Calu3 (cell line): ENCODE data around the gene DSCAML1. TPM values are rescaled to one million over a fixed set of nuclear protein-coding genes. Genes with fewer than 3 reads are reported as not detected.

Source experiments
- BruUV-seq: library from RNA; stranded (reverse); fragments of 400-500 nt; replicated peaks from 2 replicates; lab custom pipeline; 2021; lab: Mats Ljungman, UMichigan
- CTCF ChIA-PET: fragments of 300-600 bp; sonication (Branson Sonifier 250); formaldehyde crosslinking; loops from one replicate; lab custom pipeline; 2022; ENCODE audit warnings: antibody characterized with exemption; lab: Charles Lee
- DNase-seq: peaks from one replicate; pipeline ENCODE4 v3.0.0; 2022
- H3K27ac Mint-ChIP-seq: one replicate; pipeline ENCODE4 v1.8.0; 2022; ENCODE audit warnings: mixed read lengths; ENCODE audit not compliant: unreplicated experiment
- H3K27me3 Mint-ChIP-seq: one replicate; pipeline ENCODE4 v1.8.0; 2022; ENCODE audit warnings: mixed read lengths; ENCODE audit not compliant: unreplicated experiment
- H3K36me3 Mint-ChIP-seq: one replicate; pipeline ENCODE4 v1.8.0; 2022; ENCODE audit warnings: mild to moderate bottlenecking, moderate library complexity, mixed read lengths; ENCODE audit not compliant: insufficient read depth, unreplicated experiment
- H3K4me1 Mint-ChIP-seq: one replicate; pipeline ENCODE4 v1.8.0; 2022; ENCODE audit warnings: mild to moderate bottlenecking, low read depth, mixed read lengths; ENCODE audit not compliant: unreplicated experiment
- H3K4me3 Mint-ChIP-seq: one replicate; pipeline ENCODE4 v1.8.0; 2022; ENCODE audit warnings: mild to moderate bottlenecking, low read depth, moderate library complexity, mixed read lengths; ENCODE audit not compliant: unreplicated experiment
- H3K9me3 Mint-ChIP-seq: one replicate; pipeline ENCODE4 v1.8.0; 2022; ENCODE audit warnings: low read depth, mixed read lengths; ENCODE audit not compliant: unreplicated experiment
- CTCF ChIP-seq: fragments of 200-600 bp; IDR thresholded peaks from one replicate; pipeline ENCODE4 v1.8.0; 2022; ENCODE audit warnings: antibody characterized with exemption; ENCODE audit not compliant: unreplicated experiment
- intact Hi-C: fragments of 100-400 bp; cut with micrococcal nuclease; formaldehyde crosslinking; loops from one replicate; pipeline ENCODE4 v1.10.0; 2022; ENCODE audit not compliant: unreplicated experiment
- total RNA-seq: library from RNA; stranded (reverse); gene quantifications from 2 replicates; pipeline ENCODE4 v1.2.3, GENCODE V29; 2022

Gene DSCAML1
- total RNA-seq, 1 experiment from 2014 or later: 0.07 TPM

DNA sequence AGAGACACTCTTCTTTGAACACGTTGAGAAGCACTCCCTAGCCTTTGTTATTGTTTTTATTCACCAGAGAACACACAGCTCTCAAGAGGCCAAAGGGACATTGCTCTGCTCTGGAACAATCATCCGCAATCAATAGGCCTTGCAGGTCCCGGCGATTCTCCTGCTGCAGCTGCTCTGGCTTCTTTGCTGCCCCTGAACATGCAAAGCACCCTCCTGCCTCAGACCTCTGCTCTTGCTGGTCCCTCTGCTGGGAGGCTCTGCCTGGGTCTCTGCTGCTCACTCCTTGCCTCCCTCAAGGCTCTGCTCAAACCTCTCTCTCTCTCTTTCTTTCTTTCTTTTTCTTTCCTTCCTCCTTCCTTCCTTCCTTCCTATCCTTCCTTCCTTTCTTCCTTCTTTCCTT is 232.7 kb downstream of the DSCAML1 start:
- no TSS peak for BruUV-seq
- no peak overlapping the region for H3K4me3 Mint-ChIP-seq
- peaks cover 65% of the 10 kb centered on the region for H3K27me3 Mint-ChIP-seq
- H3K4me1 Mint-ChIP-seq: no peaks in the 10 kb centered on the region
- H3K27ac Mint-ChIP-seq: no peak overlapping the region
- H3K9me3 Mint-ChIP-seq: no peaks in the 10 kb centered on the region
- intact Hi-C loops: no loop called here
- no peaks in the 10 kb centered on the region for H3K36me3 Mint-ChIP-seq
- TF ChIP-seq CTCF: no peak
- no peak for DNase-seq
- CTCF ChIA-PET: no interaction called here

DNA sequence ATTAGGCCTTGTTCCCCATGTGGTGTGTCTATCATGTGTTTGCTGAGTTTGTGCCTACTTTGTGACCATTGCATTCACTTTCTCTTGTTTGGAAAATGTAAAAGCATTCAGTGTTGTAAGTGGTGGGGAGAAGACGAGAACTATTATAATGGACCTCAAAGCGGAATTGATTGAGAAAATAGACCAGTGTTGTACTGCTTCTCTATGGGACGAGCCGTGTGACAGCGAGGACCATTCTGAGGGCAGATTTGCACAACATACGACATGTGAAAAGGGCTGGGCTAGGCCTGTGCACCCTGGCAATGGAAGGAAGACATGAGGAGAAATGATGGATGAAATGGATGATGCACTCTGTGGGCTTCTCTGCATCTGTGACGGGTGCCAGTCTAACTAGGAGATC is 233.5 kb downstream of the DSCAML1 start:
- Mint-ChIP-seq H3K36me3 (no peaks in the 10 kb centered on the region), H3K27me3 (peaks cover 67% of the 10 kb centered on the region)
- CTCF ChIA-PET: no interaction called here

GRCh38 chr11:117562136-117562535 is 234.9 kb downstream of the DSCAML1 start:
- no peak for TF ChIP-seq CTCF
- no peak for DNase-seq
- H3K9me3 Mint-ChIP-seq: no peaks in the 10 kb centered on the region
- H3K27me3 Mint-ChIP-seq: peaks cover 81% of the 10 kb centered on the region
- no peaks in the 10 kb centered on the region for H3K36me3 Mint-ChIP-seq
- intact Hi-C loops: no loop called here
- H3K4me3 Mint-ChIP-seq: no peak overlapping the region
- no peaks in the 10 kb centered on the region for H3K4me1 Mint-ChIP-seq
- CTCF ChIA-PET: no interaction called here
- no TSS peak for BruUV-seq
- H3K27ac Mint-ChIP-seq: no peak overlapping the region

More for the DNA sequence above, 233.5 kb downstream of the DSCAML1 start:
- Mint-ChIP-seq H3K27ac (no peak overlapping the region), H3K4me1 (no peaks in the 10 kb centered on the region), H3K9me3 (no peaks in the 10 kb centered on the region), H3K4me3 (no peak overlapping the region)
- intact Hi-C loops: no loop called here
- no peak for TF ChIP-seq CTCF
- no peak for DNase-seq
- BruUV-seq: no TSS peak

DNA sequence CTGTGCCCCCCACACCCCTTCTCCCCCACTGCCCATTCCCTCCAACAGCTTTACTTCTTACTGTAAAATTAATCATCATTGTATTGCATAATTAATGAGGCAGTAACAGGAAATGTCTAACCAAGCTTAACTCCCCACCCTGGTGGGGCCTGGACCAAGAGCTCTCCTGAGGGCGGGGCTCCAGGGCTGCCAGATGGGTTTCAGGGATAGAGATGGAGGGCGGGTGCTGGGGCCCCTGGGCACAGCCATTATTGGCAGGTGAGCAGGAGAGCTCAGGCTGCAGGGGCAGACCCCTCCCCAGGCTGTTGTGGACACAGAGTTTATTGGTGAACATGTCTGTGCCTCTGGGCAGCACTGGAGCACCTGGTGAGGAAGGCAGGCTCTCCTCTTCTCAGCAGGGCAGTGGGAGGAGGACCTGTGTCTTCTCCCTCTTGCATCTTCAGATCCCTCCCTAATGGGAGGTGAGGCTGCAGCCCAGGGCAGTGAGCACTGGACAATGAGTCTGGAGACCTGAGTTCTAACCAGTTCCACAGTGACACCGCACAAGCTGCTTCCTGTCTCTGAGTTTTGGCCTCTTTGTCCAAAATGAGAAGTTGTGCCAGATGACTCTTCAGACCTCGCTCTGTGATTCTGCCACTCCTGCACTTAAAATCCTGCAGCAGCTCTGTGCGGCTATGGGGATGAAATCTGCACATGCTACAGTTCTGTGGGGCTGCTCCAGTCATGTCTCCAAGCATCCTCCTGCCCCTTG is 236.1 kb downstream of the DSCAML1 start:
- no TSS peak for BruUV-seq
- no peak for DNase-seq
- CTCF ChIA-PET: no interaction called here
- Mint-ChIP-seq H3K4me3 (no peak overlapping the region), H3K36me3 (no peaks in the 10 kb centered on the region), H3K27ac (no peak overlapping the region), H3K4me1 (no peaks in the 10 kb centered on the region), H3K27me3 (peaks cover 93% of the 10 kb centered on the region), H3K9me3 (no peaks in the 10 kb centered on the region)
- TF ChIP-seq CTCF: no peak
- intact Hi-C loops: no loop called here
